NCI-H226 (cell line): ENCODE results near the gene CTNNA2.

Experiments
- DNase-seq: peaks from one replicate; pipeline ENCODE4 v3.0.0-alpha.2; 2015

The CTNNA2 gene

DNA sequence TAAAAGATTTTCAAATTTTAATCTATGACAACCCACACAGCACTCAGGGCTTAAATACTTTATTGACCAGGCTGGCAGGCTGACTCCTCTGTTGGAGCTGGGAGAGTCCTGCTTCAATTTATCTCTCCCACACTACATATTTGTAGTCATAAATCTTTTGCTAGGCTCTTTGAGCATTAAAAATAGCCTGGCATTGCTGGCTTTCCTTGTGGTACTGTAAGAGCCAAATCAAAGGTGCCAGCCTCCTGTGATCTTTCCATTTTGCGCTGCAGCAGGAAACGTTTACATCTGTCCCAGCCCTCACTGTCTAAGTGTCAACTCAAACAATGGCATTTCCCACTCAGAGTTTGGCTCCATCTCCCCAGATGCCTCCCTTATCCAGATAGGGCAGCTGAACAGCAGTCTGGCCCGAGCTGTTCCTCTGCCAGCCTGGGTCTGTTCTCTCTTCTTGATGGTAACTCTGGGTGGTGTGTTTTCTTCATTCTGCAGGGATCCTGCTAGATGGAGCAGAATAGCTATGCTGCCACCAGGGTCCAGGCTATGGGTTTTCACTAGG is 729.6 kb downstream of the CTNNA2 start:
- DNase-seq = no peak

GRCh38 chr2:80244905-80245584 is 732.2 kb downstream of the CTNNA2 start:
- DNase-seq = no peak

DNA sequence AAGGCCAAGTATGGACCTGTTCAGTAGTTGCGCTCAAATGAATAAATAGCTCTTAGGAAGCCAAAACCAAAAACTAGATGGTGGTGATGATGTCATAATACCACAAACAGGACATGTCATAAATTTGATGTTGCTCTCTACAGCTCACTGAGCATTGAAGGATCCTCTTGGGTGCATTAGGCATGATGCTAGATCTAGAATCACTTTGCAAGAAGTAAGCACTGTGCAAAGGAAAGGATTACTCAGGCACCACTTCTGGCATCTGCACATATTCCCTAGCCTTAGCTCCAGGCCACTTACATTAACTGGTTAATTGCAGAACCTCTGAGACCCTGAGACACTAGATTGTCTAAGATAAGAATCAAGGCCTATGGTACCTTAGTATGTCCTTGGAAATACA is 733.7 kb downstream of the CTNNA2 start:
- DNase-seq = no peak

GRCh38 chr2:80247339-80247738 is 734.5 kb downstream of the CTNNA2 start:
- DNase-seq = no peak

GRCh38 chr2:80248146-80248545 is 735.3 kb downstream of the CTNNA2 start:
- DNase-seq = no peak

GRCh38 chr2:80252294-80252986 is 739.6 kb downstream of the CTNNA2 start:
- no peak for DNase-seq

DNA sequence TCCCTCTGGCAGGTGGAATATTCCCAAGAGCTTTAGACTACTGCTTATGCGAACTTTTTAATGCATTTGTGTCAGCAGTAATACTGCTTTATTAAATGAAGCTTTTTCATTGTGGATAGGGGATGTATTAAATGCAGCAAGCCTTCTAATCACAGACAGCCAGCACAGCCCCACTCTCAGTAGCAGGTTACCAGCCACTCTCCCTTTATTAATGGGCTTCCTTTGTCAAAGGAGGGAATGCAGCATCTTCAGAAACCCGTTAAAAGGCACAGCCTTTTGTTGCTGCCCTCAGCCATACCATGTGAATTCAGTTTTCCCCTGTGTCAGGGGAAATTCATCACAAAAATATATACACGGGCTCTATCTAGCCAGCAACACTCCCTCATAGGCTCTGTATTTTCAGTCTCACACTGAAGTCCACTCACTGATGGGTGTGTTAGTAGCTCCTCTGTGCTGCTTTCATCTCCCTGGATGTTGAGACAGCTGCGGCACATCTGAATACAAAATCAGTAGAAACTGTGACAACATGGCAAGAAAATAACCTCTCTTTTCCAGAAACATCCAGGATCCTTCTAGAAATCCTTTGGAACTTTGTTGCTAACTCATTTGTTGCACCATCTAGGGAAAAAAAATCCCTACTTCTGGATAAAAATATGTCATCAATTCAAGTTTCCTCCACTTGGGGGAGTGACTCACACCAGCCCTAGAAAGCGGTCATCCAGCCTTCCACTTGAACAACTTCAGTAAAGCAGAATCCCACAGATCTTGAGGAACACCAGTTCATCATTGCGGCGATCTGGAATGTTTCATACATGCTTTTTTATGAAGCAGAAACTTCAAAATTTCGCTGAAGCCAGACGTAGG is 743.3 kb downstream of the CTNNA2 start:
- DNase-seq = no peak

DNA sequence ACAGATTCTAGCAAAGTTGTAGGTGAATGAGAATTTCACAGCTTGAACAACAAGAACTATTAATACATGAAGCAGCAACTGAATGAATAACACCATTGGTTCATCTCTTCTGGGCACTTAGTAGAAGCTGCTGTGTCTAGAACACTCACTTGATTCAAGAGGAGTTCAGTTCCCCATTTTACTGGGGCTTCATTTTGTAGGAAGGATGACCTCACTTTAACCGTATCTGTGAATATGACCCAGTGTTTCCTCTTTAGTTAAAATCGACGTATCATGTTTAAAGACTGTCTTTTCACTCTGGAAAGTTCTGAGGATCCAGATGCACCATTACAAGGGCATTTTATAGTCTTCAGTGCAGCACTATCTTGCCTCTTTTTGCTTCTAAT is 743.9 kb downstream of the CTNNA2 start:
- no peak for DNase-seq

- no peak for DNase-seq
Observed at GRCh38 chr2:80257450-80257849, 744.6 kb downstream of the CTNNA2 start.

- DNase-seq = no peak
Observed at GRCh38 chr2:80258341-80258740, 745.5 kb downstream of the CTNNA2 start.

DNA sequence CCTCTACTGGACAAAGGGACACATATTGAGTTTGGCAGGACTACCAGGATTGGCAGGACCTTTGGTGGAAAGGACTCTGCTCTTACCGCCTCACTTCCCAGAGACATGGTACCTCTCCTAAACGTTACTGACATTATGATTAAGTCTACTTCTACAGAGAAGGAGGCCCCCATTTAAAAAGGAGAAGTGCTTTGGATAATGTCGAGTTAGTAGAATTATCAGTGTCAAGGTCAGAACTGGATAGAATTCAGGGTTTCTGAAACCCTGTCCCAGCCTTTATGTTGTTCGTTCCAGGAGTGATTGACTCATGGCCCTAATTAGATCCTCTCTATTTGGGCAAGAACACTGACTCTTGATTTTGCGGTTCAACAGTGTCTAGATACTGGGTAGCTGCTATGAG is 745.9 kb downstream of the CTNNA2 start:
- DNase-seq = no peak

- no peak for DNase-seq
Observed at GRCh38 chr2:80259292-80259691, 746.4 kb downstream of the CTNNA2 start.

DNA sequence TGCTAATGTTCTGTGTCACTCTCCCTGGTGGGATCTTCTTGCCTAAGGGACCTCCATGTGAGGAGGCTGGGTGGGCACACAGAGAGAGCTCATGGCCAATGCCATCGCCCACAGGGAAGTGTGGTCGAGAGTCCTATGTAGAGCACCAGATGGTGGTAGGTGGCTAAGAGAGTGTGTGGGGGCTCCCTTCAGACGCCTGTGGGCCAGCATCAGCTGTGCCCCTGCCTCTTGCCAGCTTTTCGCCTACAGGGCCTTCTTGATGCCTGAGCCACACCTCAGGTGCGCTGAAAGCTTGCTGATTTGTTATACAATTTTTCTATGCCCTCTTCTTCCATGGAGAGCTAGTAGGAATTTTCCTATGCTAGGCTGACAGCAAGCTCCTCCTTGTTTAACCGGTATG is 753.4 kb downstream of the CTNNA2 start:
- no peak for DNase-seq

GRCh38 chr2:80269806-80270205 is 757.0 kb downstream of the CTNNA2 start:
- no peak for DNase-seq

- no peak for DNase-seq
Observed at GRCh38 chr2:80280598-80280997, 767.7 kb downstream of the CTNNA2 start.

DNA sequence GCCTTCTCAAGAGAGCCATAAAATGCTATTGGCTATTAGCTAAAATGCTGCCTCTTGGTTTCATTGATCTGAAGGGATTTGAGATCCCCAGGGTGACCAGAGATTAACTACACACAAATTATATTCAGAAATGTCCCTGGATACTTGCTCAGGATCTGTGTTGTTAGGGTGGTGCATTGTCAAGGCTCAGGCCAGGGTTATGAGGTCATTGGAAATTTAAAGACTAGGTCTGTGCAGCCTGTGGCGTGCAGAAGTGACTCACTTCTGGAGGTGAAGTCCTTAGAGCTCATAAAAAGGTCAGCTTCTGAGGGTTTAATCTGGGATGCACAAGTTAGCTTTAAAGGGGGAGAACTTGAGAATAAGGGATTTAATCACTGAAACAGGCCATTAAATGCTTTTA is 768.2 kb downstream of the CTNNA2 start:
- no peak for DNase-seq

DNA sequence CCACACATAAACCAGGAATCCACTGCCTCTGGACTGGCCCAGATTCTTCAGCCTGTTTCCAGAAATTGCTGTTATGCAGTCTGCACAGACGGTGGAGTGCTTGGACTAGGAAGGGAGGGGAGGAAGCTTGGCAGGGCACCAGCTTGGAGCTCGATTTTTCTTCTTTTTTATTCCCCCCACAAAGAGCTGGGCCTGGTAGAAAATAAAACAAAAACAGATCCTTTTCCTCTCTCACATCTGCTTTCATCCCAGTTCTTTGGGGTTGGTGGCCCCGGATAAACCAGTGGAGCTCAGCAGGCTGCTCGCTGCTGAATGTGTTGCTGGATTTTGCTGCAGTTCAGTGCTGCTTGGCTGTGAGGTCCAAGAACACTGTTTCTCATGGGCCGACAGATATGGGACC is 775.7 kb downstream of the CTNNA2 start:
- DNase-seq = no peak

DNA sequence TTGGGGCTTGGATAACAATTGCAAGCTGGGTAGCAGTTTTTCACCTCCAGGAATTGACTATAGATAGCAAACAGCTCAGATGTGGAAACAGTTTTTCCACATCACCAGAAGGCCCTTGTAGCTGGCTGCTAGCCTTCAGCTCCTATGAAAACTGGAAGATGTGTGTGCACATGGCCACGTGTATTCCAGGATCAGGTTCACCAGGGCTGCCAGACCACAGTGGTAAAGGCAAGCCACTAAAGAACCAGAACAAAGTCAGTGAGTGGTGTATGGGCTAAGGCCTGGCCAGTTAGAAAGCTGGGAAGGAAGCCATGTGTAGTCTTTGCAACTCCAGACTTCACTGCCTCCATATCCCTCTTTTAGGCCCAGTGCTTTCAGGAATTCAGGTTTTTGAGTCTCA is 778.8 kb downstream of the CTNNA2 start:
- DNase-seq = no peak

DNA sequence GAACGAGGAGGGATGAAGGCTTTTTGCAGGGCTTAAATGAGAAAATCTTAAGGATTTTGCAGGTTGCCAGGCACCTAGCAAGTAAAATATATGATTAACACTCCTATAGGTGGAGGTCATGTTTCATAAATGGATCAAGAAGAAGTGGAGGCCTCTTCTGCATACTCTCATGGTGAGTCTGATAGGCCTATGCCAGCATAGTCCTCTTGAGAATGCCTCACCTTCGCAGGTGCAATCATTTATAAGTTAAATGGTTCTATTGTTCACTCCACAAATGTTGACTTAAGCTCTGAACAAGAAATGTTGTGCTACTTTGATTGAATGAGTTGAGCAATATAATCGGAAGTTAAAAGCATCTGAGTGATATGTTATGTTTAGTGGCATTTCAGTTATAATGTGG is 779.6 kb downstream of the CTNNA2 start:
- no peak for DNase-seq

GRCh38 chr2:80293039-80293438 is 780.2 kb downstream of the CTNNA2 start:
- DNase-seq = no peak

GRCh38 chr2:80298954-80299353 is 786.1 kb downstream of the CTNNA2 start:
- DNase-seq = no peak

DNA sequence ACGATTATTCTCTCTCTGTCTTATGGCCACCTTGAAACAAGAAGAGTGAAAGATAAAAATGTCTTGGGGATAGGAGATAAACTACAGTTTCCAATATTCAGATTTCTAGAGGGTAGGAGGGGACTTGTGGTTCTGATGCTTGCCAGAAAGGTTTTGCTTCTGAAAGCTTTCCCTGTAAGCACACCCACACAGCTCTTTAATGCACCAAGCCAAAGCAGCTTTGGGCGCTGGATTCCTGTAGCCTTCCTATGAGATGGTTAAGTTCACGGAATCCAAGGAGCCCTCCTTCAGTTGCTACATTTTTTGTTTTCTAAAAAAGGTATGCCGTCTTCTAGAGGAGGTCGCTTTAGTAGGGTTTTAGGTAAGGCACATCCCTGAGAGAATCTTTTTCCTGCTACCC is 786.8 kb downstream of the CTNNA2 start:
- DNase-seq = no peak

- DNase-seq = no peak
Observed at GRCh38 chr2:80300346-80300745, 787.5 kb downstream of the CTNNA2 start.

DNA sequence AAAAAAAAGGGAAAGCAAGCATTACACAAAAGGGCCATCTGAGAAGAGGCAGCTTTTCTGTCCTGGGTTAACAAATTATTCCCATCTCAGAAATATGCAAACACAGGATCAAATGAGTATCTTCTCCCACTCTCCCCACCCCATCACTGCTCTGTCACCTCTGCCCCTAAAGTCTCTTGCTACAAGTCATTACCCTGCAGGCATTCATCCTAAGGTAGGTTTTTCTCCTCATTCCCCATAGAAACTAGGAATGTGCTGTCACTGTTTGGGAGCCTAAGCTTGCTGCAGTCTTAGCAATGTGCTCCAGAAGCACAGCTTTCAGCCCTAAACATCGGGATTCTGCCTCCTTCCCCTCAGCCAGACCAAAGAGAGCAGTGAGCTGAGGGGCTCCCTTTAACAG is 788.1 kb downstream of the CTNNA2 start:
- DNase-seq = no peak
